ENCODE results near the gene CDIPT.

GRCh38 chr16:29815032-29815721, 47.8 kb downstream of the CDIPT start:
- TF ChIP-seq EZH2phosphoT487 (IDR thresholded peaks at IDR 0.05) (no peak), CTCF (IDR thresholded peaks at IDR 0.05) (no peak)
